Fibroblast of lung (primary cell): ENCODE data around the gene PROB1.

Experiments
- EZH2 ChIP-seq: IDR thresholded peaks from 2 replicates; pipeline ENCODE4 v1.5.1; 2012; ENCODE audit warnings: low read length, control low read depth, mild to moderate bottlenecking; ENCODE audit errors: missing control alignments
- TF ChIP-seq, protein P1 (sequence below), 2 donors: IDR thresholded peaks in 1 of 2; conservative IDR thresholded peaks in 1 of 2; 1 replicate in 1 of 2; 2 replicates in 1 of 2; pipeline ENCODE4 v1.5.1; 2011 to 2012; ENCODE audit warnings: low read length in 2 of 2, control low read depth in 1 of 2, inconsistent platforms in 1 of 2, low read depth in 1 of 2, mild to moderate bottlenecking in 1 of 2

DNA sequence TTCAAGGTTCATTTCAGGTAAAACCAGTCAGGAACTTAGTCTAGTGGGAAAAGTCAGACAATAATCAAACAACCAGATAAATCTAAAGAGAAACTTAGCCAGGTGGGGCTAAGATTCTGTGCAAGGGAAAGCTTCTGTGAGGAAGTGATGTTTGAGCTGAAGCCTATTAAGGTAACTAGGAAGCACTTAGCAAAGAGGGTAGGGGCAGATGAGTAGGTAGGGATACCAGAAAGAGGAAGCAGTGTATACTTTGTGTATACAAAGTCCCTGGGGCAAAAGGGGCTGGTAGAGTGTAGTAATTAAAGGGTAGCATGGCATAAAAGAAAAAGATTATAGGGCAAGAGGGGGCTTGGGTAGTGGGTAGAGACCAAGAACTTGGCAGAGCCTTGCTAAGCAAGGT is 12.6 kb upstream of the PROB1 start:
- TF ChIP-seq, protein P1, sequence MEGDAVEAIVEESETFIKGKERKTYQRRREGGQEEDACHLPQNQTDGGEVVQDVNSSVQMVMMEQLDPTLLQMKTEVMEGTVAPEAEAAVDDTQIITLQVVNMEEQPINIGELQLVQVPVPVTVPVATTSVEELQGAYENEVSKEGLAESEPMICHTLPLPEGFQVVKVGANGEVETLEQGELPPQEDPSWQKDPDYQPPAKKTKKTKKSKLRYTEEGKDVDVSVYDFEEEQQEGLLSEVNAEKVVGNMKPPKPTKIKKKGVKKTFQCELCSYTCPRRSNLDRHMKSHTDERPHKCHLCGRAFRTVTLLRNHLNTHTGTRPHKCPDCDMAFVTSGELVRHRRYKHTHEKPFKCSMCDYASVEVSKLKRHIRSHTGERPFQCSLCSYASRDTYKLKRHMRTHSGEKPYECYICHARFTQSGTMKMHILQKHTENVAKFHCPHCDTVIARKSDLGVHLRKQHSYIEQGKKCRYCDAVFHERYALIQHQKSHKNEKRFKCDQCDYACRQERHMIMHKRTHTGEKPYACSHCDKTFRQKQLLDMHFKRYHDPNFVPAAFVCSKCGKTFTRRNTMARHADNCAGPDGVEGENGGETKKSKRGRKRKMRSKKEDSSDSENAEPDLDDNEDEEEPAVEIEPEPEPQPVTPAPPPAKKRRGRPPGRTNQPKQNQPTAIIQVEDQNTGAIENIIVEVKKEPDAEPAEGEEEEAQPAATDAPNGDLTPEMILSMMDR (conservative IDR thresholded peaks at IDR 0.05 in 1 of 2, IDR thresholded peaks at IDR 0.05 in 1 of 2; ENCODE audit: low read depth in 1 of 2, low read length in 2 of 2) = no peak
- TF ChIP-seq EZH2 = no peak
